ENCODE results near the gene TNFAIP1.

Gene TNFAIP1

DNA sequence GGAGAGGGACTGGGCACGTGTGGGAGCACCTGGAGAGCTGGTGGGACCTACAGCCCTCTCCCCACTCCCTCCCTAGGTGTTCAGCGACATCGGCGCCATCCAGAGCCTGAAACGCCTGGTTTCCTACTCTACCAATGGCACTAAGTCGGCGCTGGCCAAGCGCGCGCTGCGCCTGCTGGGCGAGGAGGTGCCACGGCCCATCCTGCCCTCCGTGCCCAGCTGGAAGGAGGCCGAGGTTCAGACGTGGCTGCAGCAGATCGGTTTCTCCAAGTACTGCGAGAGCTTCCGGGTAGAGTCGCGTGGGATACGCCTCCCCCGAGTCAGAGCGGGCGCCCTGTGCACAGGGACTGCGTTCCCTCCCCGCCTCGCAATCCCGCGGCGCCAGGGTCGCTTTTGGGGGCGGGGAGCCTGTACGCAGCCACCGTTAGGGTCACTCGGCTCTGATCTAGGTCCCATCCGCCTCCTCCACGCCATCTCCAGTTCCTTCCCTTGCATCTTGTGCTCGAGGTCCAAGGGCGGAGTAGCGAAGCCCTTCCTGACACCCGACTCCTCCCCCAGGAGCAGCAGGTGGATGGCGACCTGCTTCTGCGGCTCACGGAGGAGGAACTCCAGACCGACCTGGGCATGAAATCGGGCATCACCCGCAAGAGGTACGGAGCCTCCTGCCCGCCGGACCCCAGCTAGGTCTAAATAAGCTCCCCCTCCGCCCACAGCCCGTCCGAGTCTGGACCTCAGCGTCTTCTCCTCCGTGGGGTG is 48.9 kb downstream of the TNFAIP1 start:
- no peaks in the 10 kb centered on the region for H3K4me1 ChIP-seq (ENCODE audit: insufficient read depth, low read length)
- no peaks in the 10 kb centered on the region for H3K36me3 ChIP-seq (ENCODE audit: insufficient read depth, low read depth, low read length)
- H3K4me3 ChIP-seq (ENCODE audit: low read length): peak overlapping the region; percentile 76
- peaks cover 75% of the 10 kb centered on the region for H3K27me3 ChIP-seq (ENCODE audit: insufficient read depth, low read length)
- no peak overlapping the region for H3K27ac ChIP-seq (ENCODE audit: low read length)
- H3K9me3 ChIP-seq (ENCODE audit: insufficient read depth, low read depth, low read length): no peaks in the 10 kb centered on the region
- H3K9ac ChIP-seq (ENCODE audit: low read depth, low read length): peak overlapping the region; percentile 39; the same call in 1 of the 2 replicates

DNA sequence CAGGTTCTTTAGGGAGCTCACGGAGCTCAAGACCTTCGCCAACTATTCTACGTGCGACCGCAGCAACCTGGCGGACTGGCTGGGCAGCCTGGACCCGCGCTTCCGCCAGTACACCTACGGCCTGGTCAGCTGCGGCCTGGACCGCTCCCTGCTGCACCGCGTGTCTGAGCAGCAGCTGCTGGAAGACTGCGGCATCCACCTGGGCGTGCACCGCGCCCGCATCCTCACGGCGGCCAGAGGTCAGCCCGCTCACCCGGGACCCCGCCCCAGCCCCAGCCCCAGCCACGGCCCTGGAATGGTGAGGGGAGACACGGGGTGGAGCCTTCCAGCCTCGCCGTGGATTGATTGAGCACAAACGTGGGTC is 49.5 kb downstream of the TNFAIP1 start:
- Histone ChIP-seq H3K27me3 (ENCODE audit: insufficient read depth, low read length) (peaks cover 69% of the 10 kb centered on the region), H3K4me3 (ENCODE audit: low read length) (peak overlapping the region; percentile 76), H3K9me3 (ENCODE audit: insufficient read depth, low read depth, low read length) (no peaks in the 10 kb centered on the region), H3K36me3 (ENCODE audit: insufficient read depth, low read depth, low read length) (no peaks in the 10 kb centered on the region), H3K27ac (ENCODE audit: low read length) (no peak overlapping the region), H3K4me1 (ENCODE audit: insufficient read depth, low read length) (no peaks in the 10 kb centered on the region), H3K9ac (ENCODE audit: low read depth, low read length) (no peak overlapping the region)

DNA sequence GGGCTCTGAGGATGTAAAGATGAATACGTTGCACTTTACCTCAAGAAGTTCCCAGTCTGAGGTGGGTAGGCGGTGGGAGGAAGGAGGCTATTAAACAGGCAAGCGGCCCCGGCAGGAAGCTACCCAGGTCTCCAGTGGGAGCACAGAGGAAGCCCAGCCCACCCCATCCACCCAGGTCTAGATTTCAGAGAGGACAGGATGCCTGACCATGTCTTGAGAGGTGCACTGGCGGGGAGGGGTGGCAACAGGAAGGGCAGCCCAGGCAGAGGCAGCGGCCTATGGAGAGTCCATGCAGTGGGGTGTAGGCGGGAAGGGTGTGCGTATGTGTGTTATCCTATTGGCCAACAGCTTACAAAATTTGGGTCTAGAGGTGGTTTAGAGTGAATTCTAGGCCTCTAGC is 49.8 kb downstream of the TNFAIP1 start:
- no peaks in the 10 kb centered on the region; the same call in 1 of the 2 replicates for H3K36me3 ChIP-seq (ENCODE audit: insufficient read depth, low read depth, low read length)
- peak overlapping the region; percentile 76; the same call in 1 of the 2 replicates for H3K4me3 ChIP-seq (ENCODE audit: low read length)
- H3K27me3 ChIP-seq (ENCODE audit: insufficient read depth, low read length): peaks cover 65% of the 10 kb centered on the region
- no peak overlapping the region for H3K27ac ChIP-seq (ENCODE audit: low read length)
- H3K9me3 ChIP-seq (ENCODE audit: insufficient read depth, low read depth, low read length): no peaks in the 10 kb centered on the region
- no peaks in the 10 kb centered on the region for H3K4me1 ChIP-seq (ENCODE audit: insufficient read depth, low read length)
- no peak overlapping the region for H3K9ac ChIP-seq (ENCODE audit: low read depth, low read length)

DNA sequence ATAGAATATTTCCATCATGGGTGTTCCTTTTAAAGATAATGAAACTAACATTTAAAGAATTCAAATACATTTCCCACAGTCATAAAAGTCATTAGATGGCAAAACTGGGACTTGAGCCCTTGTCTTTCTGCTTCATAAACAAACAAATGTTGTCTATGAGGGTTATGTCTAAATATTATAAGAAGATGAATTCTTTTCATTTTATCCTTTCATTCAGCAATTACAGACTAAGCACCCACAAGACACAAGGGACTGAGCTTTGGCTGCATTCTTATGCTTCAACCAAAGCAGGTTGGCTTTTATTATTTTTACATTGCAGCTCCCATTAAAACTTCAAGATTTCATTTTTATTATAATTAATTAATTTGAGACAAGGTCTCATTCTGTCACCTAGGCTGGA is 50.8 kb downstream of the TNFAIP1 start:
- Histone ChIP-seq H3K9ac (ENCODE audit: low read depth, low read length) (no peak overlapping the region), H3K9me3 (ENCODE audit: insufficient read depth, low read depth, low read length) (no peaks in the 10 kb centered on the region), H3K36me3 (ENCODE audit: insufficient read depth, low read depth, low read length) (no peaks in the 10 kb centered on the region; the same call in 1 of the 2 replicates), H3K4me1 (ENCODE audit: insufficient read depth, low read length) (no peaks in the 10 kb centered on the region), H3K27me3 (ENCODE audit: insufficient read depth, low read length) (peaks cover 55% of the 10 kb centered on the region), H3K4me3 (ENCODE audit: low read length) (no peak overlapping the region), H3K27ac (ENCODE audit: low read length) (no peak overlapping the region)

DNA sequence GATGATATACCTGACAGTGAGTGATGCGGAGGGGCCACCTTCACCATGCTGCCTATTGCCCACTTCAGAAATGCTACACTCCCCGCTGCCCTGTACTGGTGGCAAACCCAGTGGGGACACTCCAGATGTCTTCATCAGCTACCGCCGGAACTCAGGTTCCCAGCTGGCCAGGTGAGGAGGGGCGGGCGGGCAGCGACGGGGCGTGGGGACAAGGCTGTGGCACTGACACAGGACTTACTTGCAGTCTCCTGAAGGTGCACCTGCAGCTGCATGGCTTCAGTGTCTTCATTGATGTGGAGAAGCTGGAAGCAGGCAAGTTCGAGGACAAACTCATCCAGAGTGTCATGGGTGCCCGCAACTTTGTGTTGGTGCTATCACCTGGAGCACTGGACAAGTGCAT is 52.5 kb downstream of the TNFAIP1 start:
- H3K27ac ChIP-seq (ENCODE audit: low read length): no peak overlapping the region
- no peaks in the 10 kb centered on the region for H3K4me1 ChIP-seq (ENCODE audit: insufficient read depth, low read length)
- H3K4me3 ChIP-seq (ENCODE audit: low read length): no peak overlapping the region
- peaks cover 38% of the 10 kb centered on the region for H3K27me3 ChIP-seq (ENCODE audit: insufficient read depth, low read length)
- no peaks in the 10 kb centered on the region; the same call in 1 of the 2 replicates for H3K36me3 ChIP-seq (ENCODE audit: insufficient read depth, low read depth, low read length)
- H3K9ac ChIP-seq (ENCODE audit: low read depth, low read length): no peak overlapping the region
- no peaks in the 10 kb centered on the region for H3K9me3 ChIP-seq (ENCODE audit: insufficient read depth, low read depth, low read length)

DNA sequence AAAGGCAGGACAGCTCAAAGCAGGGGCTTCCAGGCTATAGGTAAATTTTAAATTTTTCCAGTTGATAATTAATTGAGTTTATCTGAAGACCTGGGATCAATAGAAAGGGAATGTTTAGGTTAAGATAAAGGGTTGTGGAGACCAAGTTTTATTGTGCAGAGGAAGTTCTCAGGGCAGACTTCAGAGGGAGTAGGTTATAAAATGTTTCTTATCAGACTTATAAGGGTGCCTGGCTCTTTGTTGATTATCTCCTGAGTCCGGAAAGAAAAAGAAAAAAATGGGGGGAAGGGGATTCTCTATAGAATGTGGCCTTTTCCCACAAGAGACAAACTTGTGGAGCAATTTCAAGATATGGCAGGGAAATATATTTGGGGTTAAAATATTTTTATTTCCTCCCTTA is 54.6 kb downstream of the TNFAIP1 start:
- H3K27ac ChIP-seq (ENCODE audit: low read length): no peak overlapping the region
- H3K4me1 ChIP-seq (ENCODE audit: insufficient read depth, low read length): no peaks in the 10 kb centered on the region
- H3K9me3 ChIP-seq (ENCODE audit: insufficient read depth, low read depth, low read length): no peaks in the 10 kb centered on the region
- no peaks in the 10 kb centered on the region; the same call in 1 of the 2 replicates for H3K36me3 ChIP-seq (ENCODE audit: insufficient read depth, low read depth, low read length)
- H3K27me3 ChIP-seq (ENCODE audit: insufficient read depth, low read length): peaks cover 18% of the 10 kb centered on the region
- no peak overlapping the region for H3K9ac ChIP-seq (ENCODE audit: low read depth, low read length)
- no peak overlapping the region for H3K4me3 ChIP-seq (ENCODE audit: low read length)

DNA sequence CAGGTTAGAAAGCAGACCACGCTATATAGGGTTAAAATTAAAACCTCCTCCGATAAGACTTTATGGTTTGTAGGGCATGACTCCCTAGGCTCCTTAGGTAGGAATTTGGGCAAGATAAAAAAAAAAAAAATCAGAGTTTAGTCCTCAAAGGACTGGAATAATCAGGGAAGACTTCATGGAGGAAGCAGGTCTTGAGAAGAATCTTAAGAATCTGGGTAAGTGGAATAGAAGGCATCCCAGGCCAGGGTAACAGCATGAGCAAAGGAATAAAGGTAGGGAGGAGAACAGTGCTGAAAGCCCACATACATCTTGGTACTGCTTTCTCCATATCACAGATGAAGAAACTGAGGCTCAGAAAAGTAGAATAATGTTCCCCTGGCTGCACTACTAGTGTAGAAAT is 55.0 kb downstream of the TNFAIP1 start:
- Histone ChIP-seq H3K9ac (ENCODE audit: low read depth, low read length) (no peak overlapping the region), H3K4me3 (ENCODE audit: low read length) (no peak overlapping the region), H3K27ac (ENCODE audit: low read length) (no peak overlapping the region), H3K9me3 (ENCODE audit: insufficient read depth, low read depth, low read length) (no peaks in the 10 kb centered on the region), H3K36me3 (ENCODE audit: insufficient read depth, low read depth, low read length) (no peaks in the 10 kb centered on the region; the same call in 1 of the 2 replicates), H3K27me3 (ENCODE audit: insufficient read depth, low read length) (peaks cover 14% of the 10 kb centered on the region), H3K4me1 (ENCODE audit: insufficient read depth, low read length) (no peaks in the 10 kb centered on the region)

DNA sequence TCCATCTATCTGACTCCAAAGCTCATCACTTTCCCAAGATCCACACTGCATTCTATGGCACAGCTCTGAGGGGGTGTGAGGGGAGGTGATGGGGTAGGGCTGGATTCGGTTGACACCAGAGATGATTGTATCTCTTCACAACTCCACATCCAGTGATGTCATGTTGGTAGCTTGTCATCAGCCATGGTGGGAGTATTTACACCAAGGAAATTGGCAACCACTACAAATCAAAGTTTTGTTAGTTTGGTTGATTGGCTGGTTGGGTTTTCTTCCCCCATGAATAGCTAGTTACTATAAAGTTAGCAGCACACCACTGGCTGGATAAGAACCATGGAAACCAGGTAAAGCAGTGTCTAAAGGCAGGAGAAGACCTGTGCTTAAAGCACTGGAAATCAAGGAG is 55.4 kb downstream of the TNFAIP1 start:
- Histone ChIP-seq H3K27ac (ENCODE audit: low read length) (no peak overlapping the region), H3K9me3 (ENCODE audit: insufficient read depth, low read depth, low read length) (no peaks in the 10 kb centered on the region), H3K4me3 (ENCODE audit: low read length) (no peak overlapping the region), H3K9ac (ENCODE audit: low read depth, low read length) (no peak overlapping the region), H3K4me1 (ENCODE audit: insufficient read depth, low read length) (no peaks in the 10 kb centered on the region), H3K36me3 (ENCODE audit: insufficient read depth, low read depth, low read length) (no peaks in the 10 kb centered on the region; the same call in 1 of the 2 replicates), H3K27me3 (ENCODE audit: insufficient read depth, low read length) (peaks cover 9% of the 10 kb centered on the region)

DNA sequence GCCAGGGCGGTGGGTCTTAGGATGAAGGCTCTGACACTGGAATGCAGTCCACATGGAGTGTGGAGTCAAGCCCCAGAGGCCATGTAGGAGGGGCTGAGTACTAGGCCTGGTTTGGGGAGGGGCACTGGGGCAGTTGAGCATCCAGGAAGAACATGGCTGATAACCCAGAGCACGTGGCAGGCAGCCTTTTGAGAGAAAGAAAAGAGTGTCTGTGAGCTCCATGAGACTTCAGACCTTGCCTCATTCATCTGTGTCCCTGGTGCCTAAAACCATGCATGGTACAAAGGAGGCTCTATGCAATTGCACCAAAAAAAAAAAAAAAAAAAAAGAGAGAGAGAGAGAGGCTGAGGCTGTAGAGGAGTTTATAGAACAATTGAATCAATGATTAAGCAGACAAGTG is 55.8 kb downstream of the TNFAIP1 start:
- H3K36me3 ChIP-seq (ENCODE audit: insufficient read depth, low read depth, low read length): no peaks in the 10 kb centered on the region; the same call in 1 of the 2 replicates
- no peak overlapping the region for H3K4me3 ChIP-seq (ENCODE audit: low read length)
- H3K9me3 ChIP-seq (ENCODE audit: insufficient read depth, low read depth, low read length): no peaks in the 10 kb centered on the region

DNA sequence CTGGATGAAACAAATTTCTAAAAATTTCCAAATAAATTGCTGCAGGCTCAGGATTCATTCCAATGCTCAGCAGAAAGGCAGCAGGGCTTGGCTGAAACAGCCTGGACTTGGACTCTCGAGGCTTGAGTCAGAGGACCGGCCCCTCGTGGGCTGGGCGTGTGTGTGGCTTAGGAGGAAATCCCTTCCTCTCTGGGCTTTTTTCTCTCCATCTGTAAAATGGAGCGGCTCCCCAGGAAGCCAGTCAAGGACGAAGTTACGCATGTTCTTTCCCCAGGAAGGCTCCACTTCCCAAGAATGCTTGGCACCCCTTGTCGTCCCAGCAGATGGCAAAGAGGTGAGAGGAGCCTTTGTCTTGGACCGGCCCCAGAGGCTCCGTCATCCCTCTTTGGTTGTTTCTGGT is 56.9 kb downstream of the TNFAIP1 start:
- H3K9me3 ChIP-seq (ENCODE audit: insufficient read depth, low read depth, low read length): no peaks in the 10 kb centered on the region
- no peaks in the 10 kb centered on the region; the same call in 1 of the 2 replicates for H3K36me3 ChIP-seq (ENCODE audit: insufficient read depth, low read depth, low read length)
- H3K4me1 ChIP-seq (ENCODE audit: insufficient read depth, low read length): no peaks in the 10 kb centered on the region
- no peak overlapping the region for H3K9ac ChIP-seq (ENCODE audit: low read depth, low read length)
- H3K4me3 ChIP-seq (ENCODE audit: low read length): no peak overlapping the region
- no peak overlapping the region for H3K27ac ChIP-seq (ENCODE audit: low read length)
- no peaks in the 10 kb centered on the region; the same call in 1 of the 2 replicates for H3K27me3 ChIP-seq (ENCODE audit: insufficient read depth, low read length)

More for the DNA sequence above, 55.8 kb downstream of the TNFAIP1 start:
- Histone ChIP-seq H3K27me3 (ENCODE audit: insufficient read depth, low read length) (peaks cover 5% of the 10 kb centered on the region), H3K27ac (ENCODE audit: low read length) (no peak overlapping the region), H3K4me1 (ENCODE audit: insufficient read depth, low read length) (no peaks in the 10 kb centered on the region), H3K9ac (ENCODE audit: low read depth, low read length) (no peak overlapping the region)

DNA sequence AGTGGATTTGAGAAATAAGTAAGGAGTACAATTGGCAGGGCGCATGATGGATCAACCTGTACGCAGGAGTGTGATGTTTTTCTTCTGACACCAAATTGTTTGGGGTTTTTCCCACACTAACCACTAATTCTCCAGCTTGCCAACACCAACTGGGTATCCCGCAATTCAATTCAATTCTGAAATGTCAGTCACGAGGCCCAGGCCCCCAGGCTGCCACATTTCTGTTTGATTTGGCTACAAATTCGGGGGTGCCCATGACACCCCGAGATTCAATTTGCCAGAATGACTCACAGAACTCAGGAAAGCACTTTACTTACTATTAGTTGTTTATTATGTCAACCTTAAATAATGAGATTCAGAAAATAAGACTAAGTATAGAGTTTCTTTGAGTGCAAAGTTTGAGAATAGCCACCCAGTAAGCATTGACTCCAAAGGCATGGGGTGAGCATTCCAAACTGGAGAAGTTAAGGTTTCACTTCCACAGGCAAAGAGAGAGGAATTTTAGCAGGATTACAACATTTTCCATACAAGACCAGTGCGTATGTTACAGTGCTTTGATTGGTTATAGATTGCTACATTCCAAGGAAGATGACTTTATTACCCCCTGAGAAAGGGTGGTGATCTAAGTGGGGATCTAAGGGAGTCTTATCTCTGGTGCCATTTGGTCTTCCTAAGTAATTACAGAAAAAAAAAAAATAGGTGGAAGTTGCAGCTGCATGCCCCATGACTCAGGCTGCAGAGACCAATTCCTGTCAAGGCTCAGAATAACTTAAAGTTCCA is 59.0 kb downstream of the TNFAIP1 start:
- Histone ChIP-seq H3K4me1 (ENCODE audit: insufficient read depth, low read length) (no peaks in the 10 kb centered on the region), H3K27me3 (ENCODE audit: insufficient read depth, low read length) (no peaks in the 10 kb centered on the region; the same call in 1 of the 2 replicates), H3K9me3 (ENCODE audit: insufficient read depth, low read depth, low read length) (no peaks in the 10 kb centered on the region), H3K27ac (ENCODE audit: low read length) (no peak overlapping the region), H3K4me3 (ENCODE audit: low read length) (no peak overlapping the region), H3K9ac (ENCODE audit: low read depth, low read length) (no peak overlapping the region), H3K36me3 (ENCODE audit: insufficient read depth, low read depth, low read length) (peaks cover 10% of the 10 kb centered on the region; the same call in 1 of the 2 replicates)

DNA sequence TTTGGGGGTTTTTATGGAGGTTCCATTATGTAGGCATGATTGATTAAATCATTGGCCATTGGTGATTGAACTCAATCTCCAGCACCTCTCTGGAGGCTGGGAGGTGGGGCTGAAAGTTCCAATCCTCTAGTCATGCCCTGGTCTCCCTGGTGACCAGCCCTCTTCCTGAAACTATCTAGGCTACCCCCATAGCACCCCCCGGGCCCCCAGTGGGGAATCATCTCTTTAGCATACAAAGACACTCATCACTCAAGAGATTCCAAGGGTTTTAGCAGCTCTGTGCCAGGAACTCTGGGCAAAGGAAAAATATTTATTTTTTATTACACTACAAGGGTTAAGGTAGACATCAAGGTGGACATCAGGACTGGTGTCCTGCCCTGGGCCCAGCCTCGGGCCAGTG is 59.9 kb downstream of the TNFAIP1 start:
- Histone ChIP-seq H3K9me3 (ENCODE audit: insufficient read depth, low read depth, low read length) (no peaks in the 10 kb centered on the region), H3K4me3 (ENCODE audit: low read length) (no peak overlapping the region), H3K9ac (ENCODE audit: low read depth, low read length) (no peak overlapping the region), H3K36me3 (ENCODE audit: insufficient read depth, low read depth, low read length) (peaks cover 10% of the 10 kb centered on the region; the same call in 1 of the 2 replicates), H3K27me3 (ENCODE audit: insufficient read depth, low read length) (peaks cover 5% of the 10 kb centered on the region; the same call in 1 of the 2 replicates), H3K4me1 (ENCODE audit: insufficient read depth, low read length) (no peaks in the 10 kb centered on the region), H3K27ac (ENCODE audit: low read length) (no peak overlapping the region)
